ENCODE results near the gene R3HDM2. TPM values are rescaled to one million over a fixed set of nuclear protein-coding genes. Genes with fewer than 3 reads are reported as not detected.

The R3HDM2 gene
- 10 to 100 TPM; 14.0 to 23.4 TPM for total RNA-seq

DNA sequence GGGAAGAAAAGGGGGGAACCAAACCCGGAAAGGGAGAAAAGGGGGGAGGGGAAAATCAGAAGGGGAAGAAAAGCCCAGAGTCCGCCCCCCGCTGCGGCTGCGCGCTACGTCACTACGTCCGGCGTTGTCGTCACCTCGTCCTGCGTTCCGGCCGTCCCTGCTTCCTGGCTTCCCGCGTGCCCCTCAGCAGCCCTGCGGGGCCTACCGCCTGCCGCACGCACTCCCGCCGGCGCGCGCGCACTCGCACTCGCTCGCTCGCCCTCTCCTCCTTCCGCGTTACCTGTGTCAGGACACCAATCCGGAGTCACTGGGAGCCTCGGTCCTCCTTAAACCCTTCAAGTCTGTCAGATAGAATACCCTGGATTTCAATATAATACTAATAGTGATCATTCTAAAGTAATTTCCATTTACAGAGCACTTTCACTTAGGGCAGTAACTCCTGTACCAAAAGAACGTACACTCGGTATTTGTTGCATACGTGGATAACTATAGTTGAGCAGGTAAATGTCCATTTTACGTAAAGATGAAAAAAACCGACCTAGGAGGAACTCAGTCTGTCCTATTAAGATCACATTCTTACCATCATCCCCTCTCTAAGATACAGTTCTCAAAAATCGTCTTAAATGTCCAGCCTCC is at the start of gene R3HDM2:
Gene R3HDM2, minus strand, starts transcription at position 113 of the 636 bp plus-strand sequence. CDS start 120,615 bp downstream, outside the sequence.

GRCh38 chr12:57479376-57480115 is 48.7 kb upstream of the R3HDM2 start, which contains the start of gene ARHGAP9:
Gene ARHGAP9, minus strand, starts transcription at chr12:57479866. Its CDS starts 460 bp downstream, at chr12:57479406.

GRCh38 chr12:57459750-57460467 is 29.1 kb upstream of the R3HDM2 start, which contains the start of gene GLI1:
Gene GLI1, plus strand, starts transcription at chr12:57459785. Its CDS starts 3,907 bp downstream, at chr12:57463692.

DNA sequence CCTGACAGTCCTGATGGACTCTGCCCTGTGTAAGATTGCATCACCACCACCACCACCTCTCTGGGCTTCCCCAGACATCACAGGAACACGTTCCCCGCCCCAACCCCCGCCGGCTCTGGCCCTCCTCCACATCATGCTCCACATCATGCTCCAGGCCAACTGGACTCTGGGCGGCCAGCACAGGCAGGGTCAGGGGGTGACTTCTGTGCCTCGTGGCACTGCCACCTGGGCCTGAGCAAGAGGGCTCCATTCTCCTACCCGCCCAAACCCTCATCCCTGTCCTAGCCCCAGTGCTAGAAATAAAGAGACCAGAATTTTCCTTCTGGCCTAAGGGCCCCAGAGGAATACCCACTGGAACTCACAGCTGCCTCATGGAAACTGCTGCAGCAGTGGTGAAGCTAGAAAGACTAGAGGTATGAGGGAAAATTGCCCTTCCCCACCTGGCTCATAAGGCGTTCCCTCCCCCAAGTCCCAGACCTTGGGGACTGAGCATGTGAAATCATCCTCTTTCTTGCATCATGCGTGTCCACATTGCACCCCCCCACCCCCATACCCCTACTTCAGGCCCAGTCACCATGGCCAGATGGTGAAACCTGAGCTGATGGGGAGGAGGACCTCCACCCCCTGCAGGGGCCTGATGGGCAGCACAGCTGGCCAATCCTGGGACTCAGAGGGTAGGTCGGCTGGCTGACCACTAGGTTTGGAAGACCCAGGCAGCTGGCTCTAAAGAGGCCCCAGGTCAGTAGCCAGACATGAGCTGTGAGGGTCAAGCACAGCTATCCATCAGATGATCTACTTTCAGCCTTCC is 23.9 kb upstream of the R3HDM2 start, which contains the start of gene INHBE:
Gene INHBE, plus strand, starts transcription at position 742 of the 808 bp plus-strand sequence. CDS start 230 bp downstream, outside the sequence.

DNA sequence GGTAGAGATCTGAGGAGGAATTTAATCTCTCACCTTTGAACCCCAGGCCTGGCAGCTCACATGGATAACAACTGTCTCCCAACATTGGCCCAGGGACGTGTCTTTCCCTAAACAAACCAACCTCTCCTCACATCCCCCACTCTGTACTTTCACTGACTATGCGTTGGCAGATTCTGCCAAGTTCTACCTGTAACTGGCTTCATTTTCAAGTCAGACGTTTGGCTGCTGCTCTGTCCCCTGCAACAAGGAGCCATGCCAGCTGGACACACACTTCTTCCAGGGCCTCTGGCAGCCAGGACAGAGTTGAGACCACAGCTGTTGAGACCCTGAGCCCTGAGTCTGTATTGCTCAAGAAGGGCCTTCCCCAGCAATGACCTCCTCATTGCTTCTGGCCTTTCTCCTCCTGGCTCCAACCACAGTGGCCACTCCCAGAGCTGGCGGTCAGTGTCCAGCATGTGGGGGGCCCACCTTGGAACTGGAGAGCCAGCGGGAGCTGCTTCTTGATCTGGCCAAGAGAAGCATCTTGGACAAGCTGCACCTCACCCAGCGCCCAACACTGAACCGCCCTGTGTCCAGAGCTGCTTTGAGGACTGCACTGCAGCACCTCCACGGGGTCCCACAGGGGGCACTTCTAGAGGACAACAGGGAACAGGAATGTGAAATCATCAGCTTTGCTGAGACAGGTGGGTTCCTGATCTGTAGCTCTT is 3.8 kb upstream of the R3HDM2 start, which contains the start of gene INHBC:
Gene INHBC, plus strand, starts transcription at position 268 of the 707 bp plus-strand sequence. Its CDS starts 103 bp downstream, at position 371.

GRCh38 chr12:57250956-57251355 is 179.9 kb downstream of the R3HDM2 start, which contains the start of gene STAC3:
Gene STAC3, minus strand, starts transcription at chr12:57251187. Its CDS starts 1,551 bp downstream, at chr12:57249636.

GRCh38 chr12:57229634-57230380 is 201.0 kb downstream of the R3HDM2 start, which contains the start of gene SHMT2:
Gene SHMT2, plus strand, starts transcription at chr12:57229711. Its CDS starts 68 bp downstream, at chr12:57229779.

DNA sequence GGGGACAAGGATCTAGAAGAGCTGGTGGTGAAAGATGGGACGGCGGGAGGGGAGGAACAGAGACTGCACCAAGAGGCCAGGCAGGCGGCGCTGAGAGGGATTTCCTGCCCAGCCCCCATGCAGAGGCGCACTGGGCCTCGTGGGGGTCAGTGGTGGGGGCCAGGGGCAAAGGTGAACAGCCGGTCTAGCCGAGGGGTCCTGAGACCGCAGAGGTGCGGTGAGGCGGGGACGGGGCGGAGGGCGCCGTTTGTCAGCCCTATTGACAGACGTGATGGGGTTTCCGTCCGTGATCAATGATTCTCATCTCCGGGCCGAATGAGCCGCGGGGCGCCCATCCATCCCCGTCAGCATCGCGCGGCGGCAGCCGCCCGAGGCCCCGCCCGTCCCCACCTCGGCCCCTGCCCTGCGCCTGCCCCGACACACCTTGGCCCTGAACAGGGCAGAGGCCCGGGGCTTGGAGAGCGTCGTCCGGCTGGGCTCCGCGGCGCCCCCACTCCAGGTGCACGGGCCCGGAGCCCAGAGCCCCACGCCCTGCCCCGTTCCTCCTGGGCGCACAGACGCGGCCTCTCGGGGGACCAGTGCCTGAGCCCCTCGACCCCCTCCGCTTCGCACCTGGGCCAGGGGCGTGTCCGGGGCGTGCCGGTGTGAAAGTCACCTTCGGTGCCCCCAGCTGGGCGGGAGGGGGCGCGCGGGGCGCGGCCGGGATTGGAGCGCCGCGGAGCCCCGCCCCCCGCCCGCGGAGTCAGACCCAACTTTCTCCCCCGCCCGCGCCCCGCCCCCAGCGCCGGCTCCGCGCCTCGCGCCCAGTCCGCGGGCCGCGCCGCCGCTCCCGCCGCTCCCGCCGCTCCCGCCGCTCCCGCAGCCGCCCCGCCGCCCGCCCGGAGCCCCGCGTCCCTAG is 214.6 kb downstream of the R3HDM2 start, which contains the start of gene NXPH4:
Gene NXPH4, plus strand, starts transcription at position 781 of the 898 bp plus-strand sequence. CDS start 176 bp downstream, outside the sequence.

Small RNAs within 50 kb of the gene (small RNA-seq; reads per million reads assigned to genes)
- gene RNU6-879P, result 0 reads per million in 2 donors

Other genes starting within 250 kb of the R3HDM2 start
- under 1 TPM in 1 of 2 donors, not detected in 1; 0.33 TPM for gene NXPH4, start 214.2 kb downstream of the R3HDM2 start, total RNA-seq
- 100 to 1,000 TPM; 139 to 254 TPM for gene SHMT2, start 201.3 kb downstream of the R3HDM2 start, total RNA-seq
- under 1 TPM; 0.33 to 0.69 TPM for gene STAC3, start 179.9 kb downstream of the R3HDM2 start, total RNA-seq
- gene INHBC, start 3.7 kb upstream of the R3HDM2 start, total RNA-seq, result under 1 TPM in 1 of 2 donors, not detected in 1; under 0.01 TPM
- not detected for gene INHBE, start 24.3 kb upstream of the R3HDM2 start, total RNA-seq
- gene GLI1, start 28.7 kb upstream of the R3HDM2 start, total RNA-seq, result under 1 TPM in 1 of 2 donors, not detected in 1; 0.33 TPM
- not detected for gene ARHGAP9, start 48.8 kb upstream of the R3HDM2 start, total RNA-seq
- 100 to 1,000 TPM in 1 of 2 donors, 10 to 100 TPM in 1; 74.7 to 106 TPM for gene MARS1, start 57.0 kb upstream of the R3HDM2 start, total RNA-seq
- 10 to 100 TPM; 17.6 to 19.6 TPM for gene DDIT3, start 89.5 kb upstream of the R3HDM2 start, total RNA-seq
- 1 to 10 TPM; 6.5 to 8.7 TPM for gene MBD6, start 91.8 kb upstream of the R3HDM2 start, total RNA-seq
- 100 to 1,000 TPM; 105 to 108 TPM for gene DCTN2, start 116.1 kb upstream of the R3HDM2 start, total RNA-seq
- under 1 TPM; under 0.01 to 0.34 TPM for gene KIF5A, start 119.0 kb upstream of the R3HDM2 start, total RNA-seq
- gene PIP4K2C, start 160.1 kb upstream of the R3HDM2 start, total RNA-seq, result 10 to 100 TPM; 36.6 to 47.8 TPM
- gene DTX3, start 173.8 kb upstream of the R3HDM2 start, total RNA-seq, result 10 to 100 TPM; 11.7 to 17.6 TPM
- 1 to 10 TPM; 5.2 to 5.3 TPM for gene ARHGEF25, start 180.4 kb upstream of the R3HDM2 start, total RNA-seq
- gene B4GALNT1, start 202.2 kb upstream of the R3HDM2 start, total RNA-seq, result 10 to 100 TPM in 1 of 2 donors, 1 to 10 TPM in 1; 4.7 to 11.7 TPM

Measured in melanocyte of skin (primary cell).